GM12878 (cell line): ENCODE measurements around the gene GRHL1. TPM values are rescaled to one million over a fixed set of nuclear protein-coding genes. Genes with fewer than 3 reads are reported as not detected.

Source experiments
- ATAC-seq: fragments of 200-7000 bp; cut with Tn5 transposase; 3 replicates; pipeline ENCODE4 v1.9.1; 2020; ENCODE audit warnings: mild to moderate bottlenecking, moderate library complexity
- BruUV-seq: library from RNA; stranded (reverse); fragments of 400-500 nt; replicated peaks from 2 replicates; lab custom pipeline; 2021; lab: Mats Ljungman, UMichigan
- CTCF ChIA-PET: fragments of 300-600 bp; sonication (Branson Sonifier 250); formaldehyde crosslinking; extraction: SDS; loops from one replicate; lab custom pipeline; 2021; ENCODE audit warnings: inconsistent platforms; lab: Yijun Ruan, JAX
- POLR2A ChIA-PET: fragments of 350-600 bp; formaldehyde crosslinking; extraction: SDS; loops from one replicate; lab custom pipeline; 2021; ENCODE audit warnings: inconsistent platforms; lab: Charles Lee
- RAD21 ChIA-PET: fragments of 300-600 bp; sonication (Branson Sonifier 250); formaldehyde crosslinking; loops from one replicate; lab custom pipeline; 2023; ENCODE audit warnings: antibody characterized with exemption; ENCODE audit not compliant: unreplicated experiment; lab: Charles Lee
- SMC1A ChIA-PET: fragments of 300-600 bp; sonication (Branson Sonifier 250); formaldehyde crosslinking; loops from one replicate; lab custom pipeline; 2023; ENCODE audit not compliant: unreplicated experiment, uncharacterized antibody; lab: Charles Lee
- DNase-seq: peaks from one replicate; pipeline ENCODE4 v3.0.0-alpha.2; 2011; ENCODE audit warnings: low read depth, low spot score
- FAIRE-seq: peaks from 3 replicates; lab custom pipeline; 2011; peaks lifted over from hg19 to GRCh38; lab: Jason Lieb, UNC
- H2AFZ ChIP-seq: 2 replicates; pipeline ENCODE4 v1.6.0; 2011; ENCODE audit warnings: low read depth, low read length, control low read depth; ENCODE audit not compliant: control insufficient read depth
- H3K27ac ChIP-seq: 2 replicates; pipeline ENCODE4 v1.5.1; 2011; ENCODE audit warnings: control low read depth; ENCODE audit not compliant: control insufficient read depth, insufficient read depth
- H3K27me3 ChIP-seq, 2 experiments: replicated peaks in 1 of 2; 2 replicates each; pipeline versions ENCODE4 v1.6.0 to v1.6.1; 2011; ENCODE audit warnings: low read length in 1 of 2; ENCODE audit not compliant: control insufficient read depth in 2 of 2, insufficient read depth in 2 of 2
- H3K36me3 ChIP-seq, 2 experiments: 2 replicates each; pipeline ENCODE4 v1.5.1; 2011; ENCODE audit warnings: low read length in 1 of 2; ENCODE audit not compliant: control insufficient read depth in 2 of 2, insufficient read depth in 2 of 2
- H3K4me1 ChIP-seq: 2 replicates; pipeline ENCODE4 v1.6.1; 2011; ENCODE audit warnings: mild to moderate bottlenecking, low read length, moderate library complexity, mixed read lengths; ENCODE audit not compliant: control insufficient read depth, insufficient read depth
- H3K4me2 ChIP-seq: 2 replicates; pipeline ENCODE4 v1.6.0; 2011; ENCODE audit warnings: control low read depth; ENCODE audit not compliant: control insufficient read depth, insufficient read depth
- H3K4me3 ChIP-seq: fragments of 200-600 bp; sonication (generic); 2 replicates; pipeline ENCODE4 v1.5.1; 2016
- H3K79me2 ChIP-seq: 2 replicates; pipeline ENCODE4 v1.6.0; 2011; ENCODE audit warnings: low read length; ENCODE audit not compliant: control insufficient read depth, insufficient read depth
- H3K9ac ChIP-seq: 2 replicates; pipeline ENCODE4 v1.8.0; 2011; ENCODE audit warnings: low read length, control low read depth, mixed read lengths; ENCODE audit not compliant: control insufficient read depth, insufficient read depth
- H3K9me3 ChIP-seq: replicated peaks from 3 replicates; pipeline ENCODE4 v1.5.1; 2011; ENCODE audit warnings: mild to moderate bottlenecking, low read length; ENCODE audit not compliant: control insufficient read depth, insufficient read depth
- H4K20me1 ChIP-seq: 2 replicates; pipeline ENCODE4 v1.6.0; 2011; ENCODE audit not compliant: control insufficient read depth, insufficient read depth
- BHLHE40 ChIP-seq, 2 experiments: fragments of 450-650 bp in 1 of 2; IDR thresholded peaks; 2 replicates each; pipeline ENCODE4 v1.6.1; 2011 to 2017; ENCODE audit warnings: low read depth in 2 of 2, borderline replicate concordance in 1 of 2, improper control_type of control experiment in 1 of 2, low read length in 1 of 2, mild to moderate bottlenecking in 1 of 2
- WGBS: methylation state at CpG from one replicate; pipeline ENCODE4 v1.1.6; 2016; ENCODE audit warnings: low lambda C conversion rate; ENCODE audit not compliant: insufficient replicate concordance, insufficient coverage; ENCODE audit errors: missing lambda C conversion rate; 5-methylcytosine and 5-hydroxymethylcytosine counted together
- in situ Hi-C: fragments of 300-500 bp; cut with MboI; formaldehyde crosslinking; loops from 9 replicates; pipeline ENCODE4 v1.14.3; 2018; ENCODE audit warnings: mixed read lengths
- intact Hi-C: fragments of 100-400 bp; cut with micrococcal nuclease; formaldehyde crosslinking; loops from one replicate; pipeline ENCODE4 v1.14.2; 2022; ENCODE audit not compliant: unreplicated experiment
- polyA plus RNA-seq, 11 experiments: library from polyadenylated mRNA; depleted of rRNA in 4 of 11; unstranded in 6 of 11; stranded (reverse) in 5 of 11; fragments of >200 nt; fragmentation: Nextera tagmentation in 4 of 11; fragmentation: Illumina TruSeq in 1 of 11; extraction: Ambion mirVana in 4 of 11; extraction: Trizol in 1 of 11; gene quantifications; 1 replicate in 1 of 11; 2 replicates in 10 of 11; pipeline versions ENCODE4 v1.2.1 to v1.2.3, GENCODE V29; 2011 to 2016; ENCODE audit warnings: inconsistent platforms in 2 of 11, missing spikeins in 2 of 11, low read depth in 1 of 11
- total RNA-seq, 4 experiments: library from RNA; depleted of rRNA in 3 of 4; stranded (reverse); fragments of >200 nt in 3 of 4; fragmentation: Illumina TruSeq in 1 of 4; extraction: Trizol in 1 of 4; gene quantifications; 2 replicates each; pipeline versions ENCODE4 v1.2.1 to v1.2.3, GENCODE V29; 2013 to 2021
- TF ChIP-seq, protein P1 (sequence below): fragments of 450-650 bp; formaldehyde crosslinking; IDR thresholded peaks from 2 replicates; pipeline ENCODE4 v1.4.0; 2022; ENCODE audit warnings: mild to moderate bottlenecking, moderate library complexity

Gene GRHL1
- total and polyA plus RNA-seq, 10 of the 15 experiments (the other 5 are each of a cell fraction or from before 2014, with no cell fraction given) = 0.09 to 0.81 (median 0.28) TPM; not detected in 1

DNA sequence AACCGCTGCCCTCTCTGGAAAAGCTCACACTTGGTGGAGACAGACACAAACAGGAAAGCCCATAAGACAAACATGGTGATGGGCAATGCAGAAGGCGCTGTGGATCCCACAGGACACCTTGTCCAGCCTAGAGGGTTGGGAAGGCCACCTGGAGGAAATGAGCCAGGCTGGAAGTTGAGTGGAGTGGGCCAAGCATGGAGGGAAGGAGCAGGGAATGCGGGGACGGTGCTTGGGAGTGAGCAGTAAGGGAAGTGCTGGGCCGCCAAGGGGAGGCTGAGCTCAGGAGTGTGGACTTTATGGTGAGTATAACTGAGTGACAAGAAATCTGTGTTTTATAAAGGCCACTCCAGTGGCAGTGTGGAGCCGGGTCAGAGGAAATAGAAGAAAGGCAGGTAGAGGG, 2.8 kb upstream of the GRHL1 start:
- in situ Hi-C loops (no loop called here), intact Hi-C loops (no loop called here)
- H3K79me2 ChIP-seq = no peaks in the 10 kb centered on the region
- no peaks in the 10 kb centered on the region for H3K36me3 ChIP-seq
- WGBS = 75% methylated on average over 6 of the region's 6 CpGs
- no peak for ATAC-seq
- no peak overlapping the region for H3K9ac ChIP-seq
- CTCF ChIA-PET = interaction anchor here (0.5 to 1.4 kb wide), 3 partner anchors 27 to 135 kb away, joined by 3 to 5 read pairs (median 3); no protein-coding TSS in a partner anchor
- FAIRE-seq = no peak
- no peaks in the 10 kb centered on the region for H4K20me1 ChIP-seq
- no TSS peak for BruUV-seq
- no peak overlapping the region for H3K4me3 ChIP-seq
- H2AFZ ChIP-seq = no peak overlapping the region
- DNase-seq = no peak
- H3K27me3 ChIP-seq = peaks cover 0 to 11% of the 10 kb centered on the region in 2 experiments; a peak in 1 of 4 replicates
- no peaks in the 10 kb centered on the region for H3K9me3 ChIP-seq
- SMC1A ChIA-PET = interaction anchor here (1.9 kb wide), 1 partner anchor 10 kb away, joined by 4 read pairs; no protein-coding TSS in a partner anchor
- TF ChIP-seq, protein P1, sequence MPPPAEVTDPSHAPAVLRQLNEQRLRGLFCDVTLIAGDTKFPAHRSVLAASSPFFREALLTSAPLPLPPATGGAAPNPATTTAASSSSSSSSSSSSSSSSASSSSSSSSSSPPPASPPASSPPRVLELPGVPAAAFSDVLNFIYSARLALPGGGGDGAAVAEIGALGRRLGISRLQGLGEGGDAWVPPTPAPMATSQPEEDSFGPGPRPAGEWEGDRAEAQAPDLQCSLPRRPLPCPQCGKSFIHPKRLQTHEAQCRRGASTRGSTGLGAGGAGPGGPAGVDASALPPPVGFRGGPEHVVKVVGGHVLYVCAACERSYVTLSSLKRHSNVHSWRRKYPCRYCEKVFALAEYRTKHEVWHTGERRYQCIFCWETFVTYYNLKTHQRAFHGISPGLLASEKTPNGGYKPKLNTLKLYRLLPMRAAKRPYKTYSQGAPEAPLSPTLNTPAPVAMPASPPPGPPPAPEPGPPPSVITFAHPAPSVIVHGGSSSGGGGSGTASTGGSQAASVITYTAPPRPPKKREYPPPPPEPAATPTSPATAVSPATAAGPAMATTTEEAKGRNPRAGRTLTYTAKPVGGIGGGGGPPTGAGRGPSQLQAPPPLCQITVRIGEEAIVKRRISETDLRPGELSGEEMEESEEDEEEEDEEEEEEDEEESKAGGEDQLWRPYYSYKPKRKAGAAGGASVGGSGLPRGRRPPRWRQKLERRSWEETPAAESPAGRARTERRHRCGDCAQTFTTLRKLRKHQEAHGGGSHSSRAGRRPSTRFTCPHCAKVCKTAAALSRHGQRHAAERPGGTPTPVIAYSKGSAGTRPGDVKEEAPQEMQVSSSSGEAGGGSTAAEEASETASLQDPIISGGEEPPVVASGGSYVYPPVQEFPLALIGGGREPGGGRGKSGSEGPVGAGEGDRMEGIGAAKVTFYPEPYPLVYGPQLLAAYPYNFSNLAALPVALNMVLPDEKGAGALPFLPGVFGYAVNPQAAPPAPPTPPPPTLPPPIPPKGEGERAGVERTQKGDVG (CRISPR knock-in tag) = no peak
- TF ChIP-seq BHLHE40 (IDR thresholded peaks at IDR 0.05; ENCODE audit: borderline replicate concordance in 1 of 2, low read depth in 2 of 2, low read length in 1 of 2) = no peak
- POLR2A ChIA-PET = no interaction called here
- RAD21 ChIA-PET = no interaction called here
- H3K4me1 ChIP-seq = no peaks in the 10 kb centered on the region
- no peak overlapping the region for H3K4me2 ChIP-seq
- H3K27ac ChIP-seq = no peak overlapping the region
